GM23248 (cell line): ENCODE measurements around the gene HOMER1.

ENCODE experiments used
- EZH2 ChIP-seq: fragments of 200-600 bp; sonication (generic); IDR thresholded peaks from 2 replicates; pipeline ENCODE4 v1.6.1; 2018; ENCODE audit warnings: antibody characterized with exemption, mild to moderate bottlenecking; ENCODE audit not compliant: insufficient read depth, poor library complexity, severe bottlenecking
- EZH2phosphoT487 ChIP-seq: fragments of 200-600 bp; sonication (generic); IDR thresholded peaks from 2 replicates; pipeline ENCODE4 v1.6.1; 2018; ENCODE audit warnings: antibody characterized with exemption, moderate library complexity, mild to moderate bottlenecking, low read depth; ENCODE audit not compliant: insufficient read depth

DNA sequence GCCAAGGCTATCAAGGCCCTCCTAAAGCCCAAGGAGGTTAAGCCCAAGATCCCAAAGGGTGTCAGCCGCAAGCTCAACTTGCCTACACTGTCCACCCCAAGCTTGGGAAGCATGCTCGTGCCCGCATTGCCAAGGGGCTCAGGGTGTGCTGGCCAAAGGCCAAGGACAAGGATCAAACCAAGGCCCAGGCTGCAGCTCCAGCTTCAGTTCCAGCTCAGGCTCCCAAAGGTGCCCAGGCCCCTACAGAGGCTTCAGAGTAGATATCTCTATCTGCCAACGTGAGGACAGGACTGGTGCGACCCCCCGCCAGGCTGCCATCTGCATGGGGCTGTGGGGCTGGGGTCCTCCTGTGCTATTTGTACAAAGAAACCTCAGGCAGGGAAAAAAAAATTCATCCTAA lies 3.3 kb downstream of the HOMER1 start:
- TF ChIP-seq EZH2phosphoT487 (no peak), EZH2 (no peak)
